Airway epithelial cell (primary cell): ENCODE data around the gene LRFN3. TPM values are rescaled to one million over a fixed set of nuclear protein-coding genes. Genes with fewer than 3 reads are reported as not detected.

ENCODE experiments used
- total RNA-seq: library from RNA; depleted of rRNA; stranded (reverse); fragments of >200 nt; gene quantifications from 2 replicates; pipeline ENCODE4 v1.2.3, GENCODE V29; 2015

The LRFN3 gene, protein sequence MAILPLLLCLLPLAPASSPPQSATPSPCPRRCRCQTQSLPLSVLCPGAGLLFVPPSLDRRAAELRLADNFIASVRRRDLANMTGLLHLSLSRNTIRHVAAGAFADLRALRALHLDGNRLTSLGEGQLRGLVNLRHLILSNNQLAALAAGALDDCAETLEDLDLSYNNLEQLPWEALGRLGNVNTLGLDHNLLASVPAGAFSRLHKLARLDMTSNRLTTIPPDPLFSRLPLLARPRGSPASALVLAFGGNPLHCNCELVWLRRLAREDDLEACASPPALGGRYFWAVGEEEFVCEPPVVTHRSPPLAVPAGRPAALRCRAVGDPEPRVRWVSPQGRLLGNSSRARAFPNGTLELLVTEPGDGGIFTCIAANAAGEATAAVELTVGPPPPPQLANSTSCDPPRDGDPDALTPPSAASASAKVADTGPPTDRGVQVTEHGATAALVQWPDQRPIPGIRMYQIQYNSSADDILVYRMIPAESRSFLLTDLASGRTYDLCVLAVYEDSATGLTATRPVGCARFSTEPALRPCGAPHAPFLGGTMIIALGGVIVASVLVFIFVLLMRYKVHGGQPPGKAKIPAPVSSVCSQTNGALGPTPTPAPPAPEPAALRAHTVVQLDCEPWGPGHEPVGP
- total RNA-seq, result 6.5 and 10.8 TPM in 2 replicates

DNA sequence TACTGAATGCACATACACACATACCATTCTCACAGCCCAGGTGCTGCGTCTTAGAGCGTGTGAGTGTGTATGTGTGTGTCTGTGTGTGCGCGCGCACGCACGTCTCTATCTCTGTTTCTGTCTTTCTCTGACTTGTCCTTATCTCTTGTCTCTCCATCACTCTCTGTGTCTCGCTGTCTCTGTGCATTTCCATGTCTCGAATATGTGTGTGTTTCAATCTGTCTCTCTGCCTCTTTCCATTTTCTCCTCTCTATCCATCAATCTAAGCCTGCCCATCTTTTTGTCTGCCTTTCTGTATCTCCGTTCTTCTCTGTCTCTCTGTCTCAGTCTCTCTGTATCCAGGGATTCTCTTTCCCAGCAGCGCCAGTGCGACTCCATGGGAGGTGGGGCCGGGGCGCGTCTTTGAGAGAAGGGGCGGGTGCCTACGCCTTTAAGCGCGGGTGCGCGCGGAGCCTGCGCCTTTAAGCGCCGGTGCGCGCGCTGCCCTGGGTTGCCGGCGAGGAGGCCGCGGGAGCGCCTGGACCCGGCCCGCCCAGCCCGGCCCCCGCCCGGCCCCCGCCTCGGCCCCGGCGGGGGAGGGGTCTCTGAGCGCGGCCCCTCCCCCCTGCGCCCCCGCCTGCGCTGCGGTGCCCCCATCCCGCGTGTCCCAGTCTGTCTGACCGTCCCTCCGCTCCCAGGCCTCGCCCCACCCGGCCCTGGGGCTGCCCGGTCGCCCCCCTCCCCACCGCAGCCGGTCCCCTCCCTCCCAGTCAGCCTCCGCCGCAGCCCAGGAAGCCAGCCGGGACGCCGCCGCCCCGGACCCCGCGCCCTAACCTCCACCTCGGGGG, at the start of gene LRFN3:
Gene LRFN3, plus strand, starts transcription at position 464 of the 827 bp plus-strand sequence. CDS start 3,052 bp downstream, outside the sequence.

DNA sequence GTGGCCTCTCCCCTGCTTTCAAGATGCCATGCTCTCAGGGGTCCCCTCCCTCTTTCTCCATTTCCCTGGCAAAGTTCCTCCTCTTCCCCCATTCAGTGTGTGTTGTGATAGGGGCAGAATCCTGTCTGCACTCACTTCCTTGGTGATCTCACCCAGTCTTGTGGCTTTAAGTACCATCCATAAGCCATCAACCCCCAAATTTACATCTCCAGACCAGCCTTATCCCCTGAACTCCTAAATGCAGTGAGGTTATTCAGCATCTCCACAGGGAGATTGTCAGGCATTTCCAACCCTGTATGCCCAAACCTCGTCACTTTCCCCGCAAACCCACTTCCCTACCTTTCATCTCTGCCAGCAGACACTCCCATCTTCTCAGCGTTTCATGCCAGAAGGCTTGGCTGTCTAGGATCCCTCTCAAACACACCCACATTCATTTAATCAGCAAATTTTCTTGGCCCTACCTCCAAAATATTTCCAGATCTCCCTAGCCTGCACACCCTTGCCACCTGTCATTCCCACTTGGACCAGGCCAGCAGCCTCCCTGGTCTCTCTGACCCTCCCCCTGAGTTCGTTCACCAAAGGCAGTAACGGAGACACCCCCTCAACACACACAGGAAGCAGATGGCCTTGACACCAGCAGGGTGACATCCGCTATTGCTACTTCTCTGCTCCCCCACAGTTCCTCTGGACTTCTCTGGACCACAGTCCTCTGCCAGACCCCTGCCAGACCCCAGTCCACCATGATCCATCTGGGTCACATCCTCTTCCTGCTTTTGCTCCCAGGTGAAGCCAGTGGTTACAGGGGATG, 34.1 kb upstream of the LRFN3 start, which contains the start of gene HCST:
Gene HCST, plus strand, starts transcription at position 676 of the 808 bp plus-strand sequence. Its CDS starts 65 bp downstream, at position 741.

DNA sequence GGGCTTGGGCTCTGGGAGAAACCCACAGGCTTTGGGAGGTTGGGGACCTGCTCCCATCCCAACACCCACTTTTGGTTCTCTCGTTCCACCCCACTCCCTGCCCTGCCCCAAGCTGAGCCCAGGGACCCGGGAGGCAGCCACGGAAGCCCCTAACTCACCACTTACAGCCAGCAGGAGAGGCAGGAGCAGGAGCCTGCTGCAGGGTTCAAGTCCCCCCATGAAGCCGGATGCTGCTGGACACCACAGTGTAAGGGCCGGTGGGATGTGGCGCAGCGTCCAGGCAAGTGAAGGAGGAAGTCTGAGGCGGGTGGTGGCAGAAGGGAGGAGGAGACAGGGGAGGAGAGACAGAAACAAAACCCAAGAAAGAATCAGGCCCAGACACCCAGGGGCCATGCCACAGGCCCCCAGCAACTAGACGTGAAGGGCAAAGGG, 28.1 kb upstream of the LRFN3 start, which contains the start of gene TYROBP:
Gene TYROBP, minus strand, starts transcription at position 286 of the 432 bp plus-strand sequence. Its CDS starts 67 bp downstream, at position 219.

Other genes starting within 250 kb of the LRFN3 start
- not detected in 2 replicates for gene ZBTB32, start 231.8 kb upstream of the LRFN3 start, total RNA-seq
- gene KMT2B, start 218.4 kb upstream of the LRFN3 start, total RNA-seq, result 16.7 and 19.3 TPM in 2 replicates
- gene IGFLR1, start 193.9 kb upstream of the LRFN3 start, total RNA-seq, result 6.3 and 6.7 TPM in 2 replicates
- 7.9 and 9.1 TPM in 2 replicates for gene U2AF1L4, start 191.0 kb upstream of the LRFN3 start, total RNA-seq
- gene PSENEN, start 190.7 kb upstream of the LRFN3 start, total RNA-seq, result 45.9 and 62.3 TPM in 2 replicates
- gene LIN37, start 187.8 kb upstream of the LRFN3 start, total RNA-seq, result 10.4 and 43.5 TPM in 2 replicates
- gene HSPB6, start 179.3 kb upstream of the LRFN3 start, total RNA-seq, result 0.35 TPM in 1 of 2 replicates, not detected in the other
- gene PROSER3, start 178.2 kb upstream of the LRFN3 start, total RNA-seq, result 6.5 and 19.5 TPM in 2 replicates
- gene ARHGAP33, start 160.8 kb upstream of the LRFN3 start, total RNA-seq, result 5.6 and 7.5 TPM in 2 replicates
- not detected in 2 replicates for gene PRODH2, start 123.5 kb upstream of the LRFN3 start, total RNA-seq
- gene NPHS1, start 83.9 kb upstream of the LRFN3 start, total RNA-seq, result not detected in 2 replicates
- gene KIRREL2, start 79.5 kb upstream of the LRFN3 start, total RNA-seq, result 0.14 TPM in 1 of 2 replicates, not detected in the other
- 1.9 and 2.8 TPM in 2 replicates for gene APLP1, start 67.8 kb upstream of the LRFN3 start, total RNA-seq
- 4.8 and 21.3 TPM in 2 replicates for gene NFKBID, start 35.8 kb upstream of the LRFN3 start, total RNA-seq
- gene HCST, start 33.8 kb upstream of the LRFN3 start, total RNA-seq, result not detected in 2 replicates
- gene TYROBP, start 28.1 kb upstream of the LRFN3 start, total RNA-seq, result not detected in 2 replicates
- 34.6 and 81.5 TPM in 2 replicates for gene SDHAF1, start 58.8 kb downstream of the LRFN3 start, total RNA-seq
- 2.9 and 3.9 TPM in 2 replicates for gene SYNE4, start 72.4 kb downstream of the LRFN3 start, total RNA-seq
- gene ALKBH6, start 77.8 kb downstream of the LRFN3 start, total RNA-seq, result 38.7 and 48.2 TPM in 2 replicates
- gene CLIP3, start 96.5 kb downstream of the LRFN3 start, total RNA-seq, result 0.19 and 0.28 TPM in 2 replicates
- gene THAP8, start 117.9 kb downstream of the LRFN3 start, total RNA-seq, result 3.5 and 6.8 TPM in 2 replicates
- 4.3 and 5.4 TPM in 2 replicates for gene WDR62, start 118.5 kb downstream of the LRFN3 start, total RNA-seq
- gene OVOL3, start 174.8 kb downstream of the LRFN3 start, total RNA-seq, result not detected in 2 replicates
- 52.7 and 73.0 TPM in 2 replicates for gene POLR2I, start 178.5 kb downstream of the LRFN3 start, total RNA-seq
- 239 and 256 TPM in 2 replicates for gene TBCB, start 179.1 kb downstream of the LRFN3 start, total RNA-seq
- 206 and 280 TPM in 2 replicates for gene CAPNS1, start 203.7 kb downstream of the LRFN3 start, total RNA-seq
- 0.35 TPM in 1 of 2 replicates, not detected in the other for gene COX7A1, start 216.1 kb downstream of the LRFN3 start, total RNA-seq